ENCODE results near the gene NBPF1. TPM values are rescaled to one million over a fixed set of nuclear protein-coding genes. Genes with fewer than 3 reads are reported as not detected.
A peak's percentile ranks its signal among the peaks of the same experiment; 100 is the strongest.
"Not testable (repeated sequence)": the region's sequence is repeated elsewhere in the genome, so short reads cannot be mapped to it uniquely, and the experiment has no call there.

Gene NBPF1
- polyA plus RNA-seq (2011; rRNA removed) = 34.7 and 36.6 TPM in 2 replicates
- 48.6 and 56.5 TPM in 2 replicates for polyA minus RNA-seq (2011; rRNA and poly(A)+ RNA removed)

- peak; percentile 82 for DNase-seq (ENCODE audit: low read depth, low spot score)
- ChIA-PET CTCF (interaction anchor here (0.9 to 5.5 kb wide), 3 partner anchors 8 to 96 kb away, joined by 3 to 75 read pairs (median 3); no protein-coding TSS in a partner anchor), POLR2A (interaction anchor here (1.2 kb wide), 1 partner anchor 11 kb away, joined by 3 read pairs; no protein-coding TSS in a partner anchor)
- Histone ChIP-seq H3K4me3 (ENCODE audit: low read depth, low read length) (peak within 1 kb of the TSS; percentile 80), H3K27me3 (ENCODE audit: control insufficient read depth, insufficient read depth, low read length) (no peaks in the 10 kb centered on the region), H3K27ac (ENCODE audit: low read depth, low read length) (peak within 1 kb of the TSS; percentile 42), H3K9me3 (ENCODE audit: control insufficient read depth, insufficient read depth, low read length) (no peaks in the 10 kb centered on the region; the same call in 1 of the 2 replicates)
- TF ChIP-seq CTCF (IDR thresholded peaks at IDR 0.05; ENCODE audit: low read depth, low read length) = no peak
Observed at GRCh38 chr1:16613185-16614147, at the start of gene NBPF1. Gene NBPF1, minus strand, starts transcription at chr1:16613564.

GRCh38 chr1:16658234-16658633 is 44.9 kb upstream of the NBPF1 start:
- POLR2A ChIA-PET; H3K27ac ChIP-seq (ENCODE audit: low read depth, low read length); CTCF ChIA-PET; H3K27me3 ChIP-seq (ENCODE audit: control insufficient read depth, insufficient read depth, low read length); H3K9me3 ChIP-seq (ENCODE audit: control insufficient read depth, insufficient read depth, low read length); DNase-seq (ENCODE audit: low read depth, low spot score); H3K4me3 ChIP-seq (ENCODE audit: low read depth, low read length): not testable (repeated sequence)

GRCh38 chr1:16656981-16657683 is 43.8 kb upstream of the NBPF1 start:
- H3K9me3 ChIP-seq (ENCODE audit: control insufficient read depth, insufficient read depth, low read length); H3K27me3 ChIP-seq (ENCODE audit: control insufficient read depth, insufficient read depth, low read length); DNase-seq (ENCODE audit: low read depth, low spot score); CTCF ChIA-PET; H3K27ac ChIP-seq (ENCODE audit: low read depth, low read length); POLR2A ChIA-PET; H3K4me3 ChIP-seq (ENCODE audit: low read depth, low read length): not testable (repeated sequence)

- DNase-seq (ENCODE audit: low read depth, low spot score); H3K4me3 ChIP-seq (ENCODE audit: low read depth, low read length); H3K27ac ChIP-seq (ENCODE audit: low read depth, low read length); POLR2A ChIA-PET; H3K27me3 ChIP-seq (ENCODE audit: control insufficient read depth, insufficient read depth, low read length); H3K9me3 ChIP-seq (ENCODE audit: control insufficient read depth, insufficient read depth, low read length); CTCF ChIA-PET: not testable (repeated sequence)
Observed at GRCh38 chr1:16656574-16656973, 43.2 kb upstream of the NBPF1 start.

- H3K9me3 ChIP-seq (ENCODE audit: control insufficient read depth, insufficient read depth, low read length); CTCF ChIA-PET; H3K27me3 ChIP-seq (ENCODE audit: control insufficient read depth, insufficient read depth, low read length); H3K4me3 ChIP-seq (ENCODE audit: low read depth, low read length); POLR2A ChIA-PET; DNase-seq (ENCODE audit: low read depth, low spot score); H3K27ac ChIP-seq (ENCODE audit: low read depth, low read length): not testable (repeated sequence)
Observed at GRCh38 chr1:16651560-16651959, 38.2 kb upstream of the NBPF1 start.

- H3K27ac ChIP-seq (ENCODE audit: low read depth, low read length); H3K9me3 ChIP-seq (ENCODE audit: control insufficient read depth, insufficient read depth, low read length); DNase-seq (ENCODE audit: low read depth, low spot score); CTCF ChIA-PET; H3K4me3 ChIP-seq (ENCODE audit: low read depth, low read length); POLR2A ChIA-PET; H3K27me3 ChIP-seq (ENCODE audit: control insufficient read depth, insufficient read depth, low read length): not testable (repeated sequence)
Observed at GRCh38 chr1:16649960-16650359, 36.6 kb upstream of the NBPF1 start.

GRCh38 chr1:16649390-16649789 is 36.0 kb upstream of the NBPF1 start:
- H3K27ac ChIP-seq (ENCODE audit: low read depth, low read length); DNase-seq (ENCODE audit: low read depth, low spot score); H3K4me3 ChIP-seq (ENCODE audit: low read depth, low read length); H3K9me3 ChIP-seq (ENCODE audit: control insufficient read depth, insufficient read depth, low read length); POLR2A ChIA-PET; CTCF ChIA-PET; H3K27me3 ChIP-seq (ENCODE audit: control insufficient read depth, insufficient read depth, low read length): not testable (repeated sequence)

GRCh38 chr1:16648756-16649155 is 35.4 kb upstream of the NBPF1 start:
- CTCF ChIA-PET; H3K4me3 ChIP-seq (ENCODE audit: low read depth, low read length); H3K27me3 ChIP-seq (ENCODE audit: control insufficient read depth, insufficient read depth, low read length); POLR2A ChIA-PET; H3K9me3 ChIP-seq (ENCODE audit: control insufficient read depth, insufficient read depth, low read length); DNase-seq (ENCODE audit: low read depth, low spot score); H3K27ac ChIP-seq (ENCODE audit: low read depth, low read length): not testable (repeated sequence)

GRCh38 chr1:16648250-16648649 is 34.9 kb upstream of the NBPF1 start:
- H3K9me3 ChIP-seq (ENCODE audit: control insufficient read depth, insufficient read depth, low read length); DNase-seq (ENCODE audit: low read depth, low spot score); POLR2A ChIA-PET; CTCF ChIA-PET; H3K4me3 ChIP-seq (ENCODE audit: low read depth, low read length); H3K27me3 ChIP-seq (ENCODE audit: control insufficient read depth, insufficient read depth, low read length); H3K27ac ChIP-seq (ENCODE audit: low read depth, low read length): not testable (repeated sequence)

- H3K4me3 ChIP-seq (ENCODE audit: low read depth, low read length); H3K27ac ChIP-seq (ENCODE audit: low read depth, low read length); DNase-seq (ENCODE audit: low read depth, low spot score); H3K27me3 ChIP-seq (ENCODE audit: control insufficient read depth, insufficient read depth, low read length); POLR2A ChIA-PET; H3K9me3 ChIP-seq (ENCODE audit: control insufficient read depth, insufficient read depth, low read length); CTCF ChIA-PET: not testable (repeated sequence)
Observed at GRCh38 chr1:16647179-16648176, 34.1 kb upstream of the NBPF1 start.
